ENCODE results near the gene HCRTR1.
A peak's percentile ranks its signal among the peaks of the same experiment; 100 is the strongest.

HCRTR1 gene

GRCh38 chr1:31617218-31617915, at the start of gene HCRTR1:
Gene HCRTR1, plus strand, starts transcription at chr1:31617689. Its CDS starts 1,504 bp downstream, at chr1:31619193.
- no peak for DNase-seq

- no peak for DNase-seq
Observed at GRCh38 chr1:31567956-31568570, 49.4 kb upstream of the HCRTR1 start.

DNA sequence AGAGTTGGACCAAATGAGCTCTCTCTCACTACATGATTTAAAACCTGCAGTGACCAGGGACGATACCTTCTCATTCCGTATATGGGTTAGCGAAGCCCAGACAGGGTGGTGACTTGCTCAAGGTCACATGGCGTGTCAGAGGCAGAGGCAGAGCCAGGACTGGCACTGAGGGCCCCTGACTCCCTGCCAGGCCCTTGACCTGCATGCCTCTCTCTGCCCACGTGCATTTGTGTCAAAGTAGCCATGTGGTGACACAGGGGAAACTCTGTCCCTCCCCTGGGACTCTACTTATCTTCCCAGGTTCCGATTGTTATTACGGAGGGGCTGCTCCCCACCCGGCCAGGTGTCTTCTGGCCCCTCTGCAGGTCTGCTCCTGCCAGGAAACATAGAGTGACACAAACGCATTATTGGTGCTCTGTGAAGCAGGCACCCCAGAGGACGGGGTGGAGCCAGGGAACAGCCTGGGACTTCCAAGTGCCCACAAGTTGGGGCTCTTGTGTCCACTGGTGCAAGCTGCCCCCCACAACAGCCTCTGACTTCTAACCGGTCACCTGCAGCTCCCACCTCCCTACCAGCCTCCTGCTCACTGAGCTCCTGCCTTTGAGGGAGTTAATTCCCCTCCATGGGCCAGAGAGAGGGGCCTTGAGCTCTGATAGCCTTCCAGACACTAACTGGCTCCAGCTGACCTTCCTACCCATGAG, 48.4 kb upstream of the HCRTR1 start:
- no peak for DNase-seq

- no peak for DNase-seq
Observed at GRCh38 chr1:31569596-31570173, 47.8 kb upstream of the HCRTR1 start.

- DNase-seq, result no peak
Observed at GRCh38 chr1:31570228-31570627, 47.3 kb upstream of the HCRTR1 start.

DNA sequence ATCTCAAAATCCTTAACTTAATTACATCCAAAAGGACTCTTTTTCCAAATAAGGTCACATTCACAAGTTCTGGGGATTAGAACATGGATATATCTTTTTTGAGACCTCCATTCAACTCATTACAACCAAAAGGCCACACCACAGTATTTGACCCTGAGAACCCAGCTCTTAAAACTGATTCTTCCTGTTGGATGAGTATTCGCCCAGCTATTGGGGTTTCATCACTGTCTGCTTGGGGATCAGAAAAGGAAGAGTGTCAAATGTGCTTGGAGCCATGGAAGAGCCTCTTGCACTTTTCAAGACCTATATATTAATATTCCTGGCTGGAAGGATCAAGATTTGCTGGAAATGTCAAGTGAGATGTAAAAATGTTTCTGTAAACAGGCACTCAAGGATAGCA, 46.6 kb upstream of the HCRTR1 start:
- DNase-seq, result no peak

- DNase-seq, result no peak
Observed at GRCh38 chr1:31571340-31572295, 45.9 kb upstream of the HCRTR1 start.

DNA sequence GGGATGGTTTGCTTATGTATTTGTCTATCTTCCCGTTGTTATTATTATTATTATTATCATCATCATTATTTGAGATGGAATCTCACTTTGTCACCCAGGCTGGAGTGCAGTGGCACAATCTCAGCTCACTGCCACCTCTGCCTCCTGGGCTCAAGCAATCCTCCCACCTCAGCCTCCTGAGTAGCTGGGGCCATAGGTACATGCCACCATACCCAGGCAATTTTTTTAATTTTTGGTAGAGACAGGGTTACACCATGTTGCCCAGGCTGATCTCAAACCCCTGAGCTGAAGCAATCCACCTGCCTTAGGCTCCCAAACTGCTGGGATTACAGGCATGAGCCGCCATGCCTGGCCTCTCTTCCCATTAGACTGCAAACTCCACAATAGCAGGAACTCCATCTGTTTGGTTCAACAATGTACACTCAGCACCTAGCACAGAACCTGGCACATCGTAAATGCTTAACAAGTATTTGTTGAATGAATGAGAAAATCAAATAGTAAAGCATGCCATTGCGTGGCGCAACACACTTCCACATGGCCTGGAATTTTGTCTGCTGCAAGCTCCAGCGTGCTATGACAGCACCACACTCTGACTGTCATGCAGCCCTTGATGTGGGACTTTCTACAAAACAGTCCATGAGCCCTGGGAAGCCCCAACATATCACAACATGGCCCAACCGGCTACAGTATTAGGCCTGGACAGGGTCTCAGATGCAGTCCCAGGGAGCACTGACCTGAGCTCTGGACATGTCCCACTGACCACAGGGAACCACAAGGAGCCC, 45.0 kb upstream of the HCRTR1 start:
- no peak for DNase-seq

DNA sequence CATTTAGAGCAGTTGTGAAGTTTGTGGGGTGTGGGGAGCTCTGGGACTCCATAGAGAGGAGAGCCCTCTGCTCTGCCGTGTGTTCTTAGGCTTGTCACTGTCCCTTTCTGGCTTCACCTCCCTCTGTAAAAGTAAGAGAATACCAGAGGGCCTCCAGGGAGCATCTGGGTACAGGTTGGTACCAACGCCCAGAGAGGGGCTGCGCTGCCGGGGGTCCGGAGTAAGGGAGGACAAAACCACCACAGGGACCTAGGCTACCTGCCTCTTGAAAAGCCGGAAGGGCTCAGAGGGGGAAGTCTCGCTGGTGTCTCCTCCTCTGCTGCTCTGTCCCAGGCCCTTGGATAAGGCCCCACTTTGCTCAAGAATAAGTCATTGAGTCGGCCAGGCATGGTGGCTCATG, 44.2 kb upstream of the HCRTR1 start:
- DNase-seq, result no peak

DNA sequence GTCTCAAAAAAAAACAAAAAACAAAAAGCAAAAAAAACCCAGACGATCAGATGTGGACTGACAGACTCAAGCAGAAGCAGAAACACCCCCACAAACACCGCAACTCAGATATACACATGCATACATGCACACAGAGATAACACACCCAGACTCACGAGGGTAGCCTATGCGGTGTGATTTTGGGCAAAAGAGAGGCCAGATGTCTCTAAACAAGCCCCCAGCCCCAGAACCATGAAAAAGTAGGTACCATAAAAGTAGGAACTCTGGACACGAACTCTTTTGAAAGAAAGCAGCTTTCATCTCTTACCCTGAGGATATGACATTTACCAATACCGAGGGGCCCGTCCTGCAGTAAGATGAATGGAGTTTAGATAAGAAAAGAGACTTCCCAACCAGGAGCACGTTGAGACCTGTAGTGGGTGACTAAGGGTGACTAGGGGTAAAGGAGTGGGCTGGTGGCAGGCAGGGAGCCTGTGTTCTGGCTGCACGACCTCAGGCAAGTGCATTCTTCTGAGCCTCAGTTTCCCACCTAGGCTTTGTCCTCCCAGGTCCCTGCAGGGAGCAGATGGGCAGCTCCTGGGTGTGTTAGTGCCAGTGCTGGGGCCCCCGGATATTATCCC, 42.6 kb upstream of the HCRTR1 start:
- DNase-seq, result no peak

GRCh38 chr1:31575369-31576140, 41.9 kb upstream of the HCRTR1 start:
- DNase-seq, result no peak

- DNase-seq, result peak; percentile 58
Observed at GRCh38 chr1:31576201-31576669, 41.3 kb upstream of the HCRTR1 start, which contains the start of gene TINAGL1. Gene TINAGL1, plus strand, starts transcription at chr1:31576515. Its CDS starts 634 bp downstream, at chr1:31577149.

DNA sequence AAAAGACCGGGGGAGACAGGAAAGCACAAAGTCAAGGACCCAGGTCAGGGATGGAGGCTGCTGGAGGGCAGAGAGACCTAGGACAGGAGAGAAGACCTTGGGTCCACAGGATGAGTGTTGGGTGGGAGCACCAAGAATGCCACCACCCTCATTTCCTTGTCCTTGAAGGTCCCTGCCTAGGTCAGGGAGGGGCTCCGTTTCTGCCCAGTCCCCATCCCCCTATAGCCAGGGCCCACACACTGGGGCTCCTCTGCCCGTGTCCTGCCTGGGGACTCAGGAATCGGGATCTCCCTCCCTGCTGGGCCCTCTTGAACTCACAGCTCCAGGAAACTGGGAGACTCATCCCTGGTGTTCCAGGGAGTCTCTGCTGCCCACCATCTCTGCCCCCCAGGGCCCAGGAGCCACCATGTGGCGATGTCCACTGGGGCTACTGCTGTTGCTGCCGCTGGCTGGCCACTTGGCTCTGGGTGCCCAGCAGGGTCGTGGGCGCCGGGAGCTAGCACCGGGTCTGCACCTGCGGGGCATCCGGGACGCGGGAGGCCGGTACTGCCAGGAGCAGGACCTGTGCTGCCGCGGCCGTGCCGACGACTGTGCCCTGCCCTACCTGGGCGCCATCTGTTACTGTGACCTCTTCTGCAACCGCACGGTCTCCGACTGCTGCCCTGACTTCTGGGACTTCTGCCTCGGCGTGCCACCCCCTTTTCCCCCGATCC, 40.6 kb upstream of the HCRTR1 start:
- DNase-seq, result no peak

DNA sequence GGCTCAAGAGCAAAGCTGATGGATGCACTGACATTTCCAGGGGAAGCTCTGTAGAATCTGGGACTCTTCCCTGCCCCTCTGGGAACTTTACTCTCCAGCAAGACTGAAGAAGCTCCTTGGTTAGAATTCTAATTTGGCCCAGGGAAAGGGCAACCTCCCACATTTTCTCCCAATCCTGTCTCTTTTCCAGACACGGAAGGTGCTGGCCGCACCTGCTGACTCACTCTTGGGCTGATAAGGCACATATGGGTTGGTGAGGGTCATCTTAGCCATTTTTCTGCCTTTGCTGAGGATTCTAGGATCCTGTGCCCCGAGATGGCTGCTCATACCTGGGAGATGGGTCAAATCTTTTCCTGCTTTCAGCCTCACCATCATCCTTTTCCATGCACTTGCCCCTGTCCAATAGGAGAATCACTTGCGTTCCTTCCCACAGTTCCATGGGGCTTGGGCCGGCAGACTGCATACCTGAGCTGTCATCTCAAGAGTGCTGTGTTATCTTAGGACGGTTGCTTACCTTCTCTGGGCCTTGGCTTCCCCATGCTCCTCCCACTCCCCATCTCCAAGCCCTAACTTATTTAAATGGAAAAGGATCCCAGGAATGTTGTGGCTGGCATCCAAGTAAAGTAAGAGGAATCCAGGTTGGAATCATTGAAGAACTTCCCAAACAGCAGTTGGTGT, 39.8 kb upstream of the HCRTR1 start:
- DNase-seq, result no peak

DNA sequence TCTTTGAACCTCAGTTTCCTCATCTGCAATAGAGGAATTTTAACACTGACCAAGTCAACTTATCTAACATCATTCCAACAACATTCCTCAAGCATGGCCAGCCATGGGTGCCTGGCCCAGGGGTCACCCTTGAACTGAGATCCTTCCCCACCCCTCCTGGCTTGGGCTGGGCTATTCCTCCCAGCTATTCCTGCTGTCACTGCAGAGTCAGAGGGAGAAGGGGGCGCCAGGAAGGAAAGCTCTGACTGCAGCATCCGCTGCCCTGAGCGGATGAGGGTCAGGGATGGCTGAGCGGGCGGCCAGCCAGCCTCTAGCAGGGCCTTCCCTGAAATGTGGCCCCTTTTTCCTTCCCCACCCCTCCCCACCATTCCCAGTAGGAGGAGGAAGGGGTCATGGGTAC, 38.1 kb upstream of the HCRTR1 start:
- no peak for DNase-seq

- DNase-seq, result no peak
Observed at GRCh38 chr1:31580513-31580870, 37.0 kb upstream of the HCRTR1 start.

- no peak for DNase-seq
Observed at GRCh38 chr1:31580891-31581603, 36.4 kb upstream of the HCRTR1 start.
